ENCODE data around the gene GRB2. TPM values are rescaled to one million over a fixed set of nuclear protein-coding genes. Genes with fewer than 3 reads are reported as not detected.

GRB2 gene
- total RNA-seq, 1 experiment from 2014 or later = 115 TPM

GRCh38 chr17:75361344-75361743 is 44.1 kb downstream of the GRB2 start:
- no TSS peak for BruUV-seq (replicated peaks)
- Histone ChIP-seq H3K9me3 (no peaks in the 10 kb centered on the region), H3K36me3 (ENCODE audit: control insufficient read depth, insufficient read depth, low read length) (no peaks in the 10 kb centered on the region), H3K4me1 (peaks cover 3% of the 10 kb centered on the region; the same call in 1 of the 2 replicates), H3K4me3 (ENCODE audit: low read depth, low read length) (no peak overlapping the region), H3K27me3 (replicated peaks; ENCODE audit: control insufficient read depth, insufficient read depth, low read length) (no peaks in the 10 kb centered on the region)
- Mint-ChIP-seq H3K4me3 (ENCODE audit: unreplicated experiment) (no peak overlapping the region), H3K27me3 (ENCODE audit: insufficient read depth, unreplicated experiment) (no peaks in the 10 kb centered on the region), H3K27ac (ENCODE audit: unreplicated experiment) (no peak overlapping the region), H3K4me1 (ENCODE audit: low read depth, unreplicated experiment) (peaks cover 24% of the 10 kb centered on the region), H3K36me3 (ENCODE audit: insufficient read depth, unreplicated experiment) (peaks cover 1% of the 10 kb centered on the region), H3K9me3 (ENCODE audit: unreplicated experiment) (no peaks in the 10 kb centered on the region)
- intact Hi-C loops (cut with micrococcal nuclease; ENCODE audit: unreplicated experiment) = no loop called here
- no peak for DNase-seq
- POLR2A ChIA-PET = no interaction called here
- TF ChIP-seq, protein P1, sequence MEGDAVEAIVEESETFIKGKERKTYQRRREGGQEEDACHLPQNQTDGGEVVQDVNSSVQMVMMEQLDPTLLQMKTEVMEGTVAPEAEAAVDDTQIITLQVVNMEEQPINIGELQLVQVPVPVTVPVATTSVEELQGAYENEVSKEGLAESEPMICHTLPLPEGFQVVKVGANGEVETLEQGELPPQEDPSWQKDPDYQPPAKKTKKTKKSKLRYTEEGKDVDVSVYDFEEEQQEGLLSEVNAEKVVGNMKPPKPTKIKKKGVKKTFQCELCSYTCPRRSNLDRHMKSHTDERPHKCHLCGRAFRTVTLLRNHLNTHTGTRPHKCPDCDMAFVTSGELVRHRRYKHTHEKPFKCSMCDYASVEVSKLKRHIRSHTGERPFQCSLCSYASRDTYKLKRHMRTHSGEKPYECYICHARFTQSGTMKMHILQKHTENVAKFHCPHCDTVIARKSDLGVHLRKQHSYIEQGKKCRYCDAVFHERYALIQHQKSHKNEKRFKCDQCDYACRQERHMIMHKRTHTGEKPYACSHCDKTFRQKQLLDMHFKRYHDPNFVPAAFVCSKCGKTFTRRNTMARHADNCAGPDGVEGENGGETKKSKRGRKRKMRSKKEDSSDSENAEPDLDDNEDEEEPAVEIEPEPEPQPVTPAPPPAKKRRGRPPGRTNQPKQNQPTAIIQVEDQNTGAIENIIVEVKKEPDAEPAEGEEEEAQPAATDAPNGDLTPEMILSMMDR (IDR thresholded peaks at IDR 0.05; ENCODE audit: insufficient read depth in 1 of 2, low read depth in 1 of 2, low read length in 1 of 2, severe bottlenecking in 1 of 2, unreplicated experiment in 1 of 2) = no peak
- CTCF ChIA-PET = no interaction called here

GRCh38 chr17:75356260-75356937 is 49.1 kb downstream of the GRB2 start:
- Mint-ChIP-seq H3K4me3 (ENCODE audit: unreplicated experiment) (no peak overlapping the region), H3K9me3 (ENCODE audit: unreplicated experiment) (peaks cover 10% of the 10 kb centered on the region), H3K36me3 (ENCODE audit: insufficient read depth, unreplicated experiment) (peaks cover 16% of the 10 kb centered on the region), H3K27me3 (ENCODE audit: insufficient read depth, unreplicated experiment) (no peaks in the 10 kb centered on the region), H3K27ac (ENCODE audit: unreplicated experiment) (no peak overlapping the region), H3K4me1 (ENCODE audit: low read depth, unreplicated experiment) (peaks cover 7% of the 10 kb centered on the region)
- H3K9me3 ChIP-seq = peaks cover 6% of the 10 kb centered on the region; the same call in 1 of the 2 replicates
- no peak for DNase-seq
- no TSS peak for BruUV-seq (replicated peaks)
- H3K4me3 ChIP-seq (ENCODE audit: low read depth, low read length) = no peak overlapping the region
- TF ChIP-seq, protein P1 (IDR thresholded peaks at IDR 0.05; ENCODE audit: insufficient read depth in 1 of 2, low read depth in 1 of 2, low read length in 1 of 2, severe bottlenecking in 1 of 2, unreplicated experiment in 1 of 2) = no peak
- no peaks in the 10 kb centered on the region for H3K27me3 ChIP-seq (replicated peaks; ENCODE audit: control insufficient read depth, insufficient read depth, low read length)
- ChIA-PET POLR2A (interaction anchor here (0.5 kb wide), 1 partner anchor 48 kb away, joined by 8 read pairs; no protein-coding TSS in a partner anchor), CTCF (no interaction called here)
- intact Hi-C loops (cut with micrococcal nuclease; ENCODE audit: unreplicated experiment) = no loop called here
- no peaks in the 10 kb centered on the region for H3K36me3 ChIP-seq (ENCODE audit: control insufficient read depth, insufficient read depth, low read length)
- no peaks in the 10 kb centered on the region for H3K4me1 ChIP-seq

DNA sequence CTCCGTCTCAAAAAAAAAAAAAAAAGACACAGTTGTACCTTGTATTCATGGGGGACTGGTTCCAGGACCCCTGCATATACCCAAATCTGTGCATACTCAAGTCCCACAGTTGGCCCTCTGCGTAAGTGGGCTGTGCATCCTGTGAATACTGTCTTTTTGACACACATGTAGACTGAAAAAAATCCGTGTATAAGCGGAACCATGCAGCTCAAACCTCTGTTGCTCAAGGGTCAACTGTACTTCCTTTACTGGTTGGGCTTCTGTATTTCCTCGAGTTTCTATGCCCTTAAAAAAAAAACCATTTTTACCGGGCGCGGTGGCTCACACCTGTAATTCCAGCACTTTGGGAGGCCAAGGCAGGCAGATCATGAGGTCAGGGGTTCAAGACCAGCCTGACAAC is 52.3 kb downstream of the GRB2 start:
- Mint-ChIP-seq H3K36me3 (ENCODE audit: insufficient read depth, unreplicated experiment) (peaks cover 29% of the 10 kb centered on the region), H3K27me3 (ENCODE audit: insufficient read depth, unreplicated experiment) (no peaks in the 10 kb centered on the region), H3K4me3 (ENCODE audit: unreplicated experiment) (no peak overlapping the region), H3K9me3 (ENCODE audit: unreplicated experiment) (peaks cover 10% of the 10 kb centered on the region), H3K4me1 (ENCODE audit: low read depth, unreplicated experiment) (peaks cover 31% of the 10 kb centered on the region), H3K27ac (ENCODE audit: unreplicated experiment) (no peak overlapping the region)
- no peak for DNase-seq
- Histone ChIP-seq H3K36me3 (ENCODE audit: control insufficient read depth, insufficient read depth, low read length) (no peaks in the 10 kb centered on the region), H3K4me1 (peaks cover 8% of the 10 kb centered on the region; the same call in 1 of the 2 replicates), H3K9me3 (peaks cover 6% of the 10 kb centered on the region; the same call in 1 of the 2 replicates), H3K27me3 (replicated peaks; ENCODE audit: control insufficient read depth, insufficient read depth, low read length) (no peaks in the 10 kb centered on the region), H3K4me3 (ENCODE audit: low read depth, low read length) (no peak overlapping the region)
- POLR2A ChIA-PET = interaction anchor here (0.7 kb wide), 1 partner anchor 370 kb away, joined by 6 read pairs; no protein-coding TSS in a partner anchor
- BruUV-seq (replicated peaks) = no TSS peak
- TF ChIP-seq, protein P1 (IDR thresholded peaks at IDR 0.05; ENCODE audit: insufficient read depth in 1 of 2, low read depth in 1 of 2, low read length in 1 of 2, severe bottlenecking in 1 of 2, unreplicated experiment in 1 of 2) = no peak
- intact Hi-C loops (cut with micrococcal nuclease; ENCODE audit: unreplicated experiment) = no loop called here
- CTCF ChIA-PET = no interaction called here
